ENCODE measurements around the gene SCN3A.

- TF ChIP-seq EZH2 (IDR thresholded peaks at IDR 0.05; ENCODE audit: borderline replicate concordance, low read depth, low read length, severe bottlenecking): no peak
- TF ChIP-seq CTCF (IDR thresholded peaks at IDR 0.05; ENCODE audit: borderline replicate concordance, extremely low read depth, low read length, poor library complexity, severe bottlenecking): no peak
Observed at GRCh38 chr2:165192729-165193128, 11.1 kb downstream of the SCN3A start.

Measured in DND-41 (cell line).